WTC11 (cell line): Measurements from ENCODE around the gene SELPLG. TPM values are rescaled to one million over a fixed set of nuclear protein-coding genes. Genes with fewer than 3 reads are reported as not detected.

Experiments
- ATAC-seq: fragments of 200-7000 bp; cut with Tn5 transposase; 2 replicates; pipeline ENCODE4 v1.10.0; 2021; ENCODE audit warnings: mild to moderate bottlenecking, moderate library complexity
- CTCF ChIA-PET: fragments of 300-600 bp; sonication (Branson Sonifier 250); formaldehyde crosslinking; loops from one replicate; lab custom pipeline; 2021; ENCODE audit warnings: antibody characterized with exemption; lab: Charles Lee
- POLR2A ChIA-PET: fragments of 350-600 bp; sonication (Branson Sonifier 250); formaldehyde crosslinking; loops from one replicate; lab custom pipeline; 2021; ENCODE audit warnings: antibody characterized with exemption; lab: Charles Lee
- DNase-seq: peaks from one replicate; pipeline ENCODE4 v3.0.0; 2021; ENCODE audit warnings: low spot score
- H3K27ac Mint-ChIP-seq: 2 replicates; pipeline ENCODE4 v1.8.0; 2021; ENCODE audit warnings: mixed read lengths
- H3K27me3 Mint-ChIP-seq: 2 replicates; pipeline ENCODE4 v1.8.0; 2021; ENCODE audit warnings: low read depth, mild to moderate bottlenecking, moderate library complexity, mixed read lengths
- H3K36me3 Mint-ChIP-seq: 2 replicates; pipeline ENCODE4 v1.8.0; 2021; ENCODE audit warnings: mixed read lengths
- H3K4me1 Mint-ChIP-seq: 2 replicates; pipeline ENCODE4 v1.8.0; 2022; ENCODE audit warnings: mixed read lengths
- H3K4me3 Mint-ChIP-seq: 2 replicates; pipeline ENCODE4 v1.8.0; 2021; ENCODE audit warnings: mild to moderate bottlenecking, moderate library complexity, mixed read lengths
- H3K9me3 Mint-ChIP-seq: 2 replicates; pipeline ENCODE4 v1.8.0; 2021; ENCODE audit warnings: mixed read lengths
- CTCF ChIP-seq: fragments of 200-600 bp; IDR thresholded peaks from 2 replicates; pipeline ENCODE4 v1.8.0; 2022; ENCODE audit warnings: antibody characterized with exemption
- E2F1 ChIP-seq: sonication (generic); formaldehyde crosslinking; IDR thresholded peaks from 2 replicates; pipeline ENCODE4 v1.8.0; 2022; ENCODE audit warnings: mild to moderate bottlenecking, missing genetic modification reagents
- IRF1 ChIP-seq: sonication (generic); formaldehyde crosslinking; IDR thresholded peaks from 2 replicates; pipeline ENCODE4 v1.8.0; 2023; ENCODE audit warnings: missing genetic modification reagents
- MAX ChIP-seq: sonication (generic); formaldehyde crosslinking; IDR thresholded peaks from 2 replicates; pipeline ENCODE4 v1.8.0; 2022; ENCODE audit warnings: mild to moderate bottlenecking, missing genetic modification reagents
- NR2C2 ChIP-seq: sonication (generic); formaldehyde crosslinking; IDR thresholded peaks from 2 replicates; pipeline ENCODE4 v1.8.0; 2022; ENCODE audit warnings: mild to moderate bottlenecking, missing genetic modification reagents
- OVOL2 ChIP-seq: fragments of 250-450 bp; sonication (Bioruptor Pico); IDR thresholded peaks from 2 replicates; pipeline ENCODE4 v1.9.0; 2021; ENCODE audit warnings: mild to moderate bottlenecking, borderline replicate concordance
- ZBTB43 ChIP-seq: sonication (generic); formaldehyde crosslinking; IDR thresholded peaks from 2 replicates; pipeline ENCODE4 v1.8.1; 2023; ENCODE audit warnings: mild to moderate bottlenecking, missing genetic modification reagents
- total RNA-seq: library from RNA; stranded (reverse); gene quantifications from 3 replicates; pipeline ENCODE4 v1.2.3, GENCODE V29; 2021
- TF ChIP-seq, protein P1 (sequence below): sonication (generic); formaldehyde crosslinking; IDR thresholded peaks from 2 replicates; pipeline ENCODE4 v1.8.1; 2023; ENCODE audit warnings: mild to moderate bottlenecking, missing genetic modification reagents
- TF ChIP-seq, protein P2 (sequence below): sonication (generic); formaldehyde crosslinking; conservative IDR thresholded peaks from 2 replicates; pipeline ENCODE4 v1.8.1; 2023; ENCODE audit warnings: mild to moderate bottlenecking, low read depth, missing genetic modification reagents, moderate library complexity

Gene SELPLG
- total RNA-seq, 1 experiment from 2014 or later, result 0.46 TPM

- TF ChIP-seq, protein P1, sequence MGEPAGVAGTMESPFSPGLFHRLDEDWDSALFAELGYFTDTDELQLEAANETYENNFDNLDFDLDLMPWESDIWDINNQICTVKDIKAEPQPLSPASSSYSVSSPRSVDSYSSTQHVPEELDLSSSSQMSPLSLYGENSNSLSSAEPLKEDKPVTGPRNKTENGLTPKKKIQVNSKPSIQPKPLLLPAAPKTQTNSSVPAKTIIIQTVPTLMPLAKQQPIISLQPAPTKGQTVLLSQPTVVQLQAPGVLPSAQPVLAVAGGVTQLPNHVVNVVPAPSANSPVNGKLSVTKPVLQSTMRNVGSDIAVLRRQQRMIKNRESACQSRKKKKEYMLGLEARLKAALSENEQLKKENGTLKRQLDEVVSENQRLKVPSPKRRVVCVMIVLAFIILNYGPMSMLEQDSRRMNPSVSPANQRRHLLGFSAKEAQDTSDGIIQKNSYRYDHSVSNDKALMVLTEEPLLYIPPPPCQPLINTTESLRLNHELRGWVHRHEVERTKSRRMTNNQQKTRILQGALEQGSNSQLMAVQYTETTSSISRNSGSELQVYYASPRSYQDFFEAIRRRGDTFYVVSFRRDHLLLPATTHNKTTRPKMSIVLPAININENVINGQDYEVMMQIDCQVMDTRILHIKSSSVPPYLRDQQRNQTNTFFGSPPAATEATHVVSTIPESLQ (CRISPR knock-in tag), result no peak
- no peak for TF ChIP-seq E2F1 (CRISPR knock-in tag)
These were observed 20.9 kb downstream of the SELPLG start (continued) for GRCh38 chr12:108612788-108613282.

GRCh38 chr12:108611884-108612415 is 21.7 kb downstream of the SELPLG start:
- Mint-ChIP-seq H3K4me3 (no peak overlapping the region), H3K27me3 (peaks cover 2% of the 10 kb centered on the region; the same call in 1 of the 2 replicates), H3K4me1 (peaks cover 19% of the 10 kb centered on the region), H3K27ac (no peak overlapping the region), H3K36me3 (no peaks in the 10 kb centered on the region), H3K9me3 (peaks cover 13% of the 10 kb centered on the region)
- POLR2A ChIA-PET, result interaction anchor here (0.7 to 1.2 kb wide), 2 partner anchors 49 to 190 kb away, joined by 3 to 4 read pairs; partner anchors contain the start of gene ISCU
- DNase-seq, result peak; percentile 78
- CTCF ChIA-PET, result interaction anchor here (1.0 to 1.9 kb wide), 11 partner anchors 8 to 192 kb away, joined by 3 to 9 read pairs (median 3); no protein-coding TSS in a partner anchor
- ATAC-seq, result peak; percentile 65
- TF ChIP-seq NR2C2 (CRISPR knock-in tag), result no peak
- TF ChIP-seq MAX (CRISPR knock-in tag), result peak; percentile 60; the same call in 1 of the 2 replicates
- peak; percentile 71 for TF ChIP-seq CTCF
- TF ChIP-seq, protein P2, sequence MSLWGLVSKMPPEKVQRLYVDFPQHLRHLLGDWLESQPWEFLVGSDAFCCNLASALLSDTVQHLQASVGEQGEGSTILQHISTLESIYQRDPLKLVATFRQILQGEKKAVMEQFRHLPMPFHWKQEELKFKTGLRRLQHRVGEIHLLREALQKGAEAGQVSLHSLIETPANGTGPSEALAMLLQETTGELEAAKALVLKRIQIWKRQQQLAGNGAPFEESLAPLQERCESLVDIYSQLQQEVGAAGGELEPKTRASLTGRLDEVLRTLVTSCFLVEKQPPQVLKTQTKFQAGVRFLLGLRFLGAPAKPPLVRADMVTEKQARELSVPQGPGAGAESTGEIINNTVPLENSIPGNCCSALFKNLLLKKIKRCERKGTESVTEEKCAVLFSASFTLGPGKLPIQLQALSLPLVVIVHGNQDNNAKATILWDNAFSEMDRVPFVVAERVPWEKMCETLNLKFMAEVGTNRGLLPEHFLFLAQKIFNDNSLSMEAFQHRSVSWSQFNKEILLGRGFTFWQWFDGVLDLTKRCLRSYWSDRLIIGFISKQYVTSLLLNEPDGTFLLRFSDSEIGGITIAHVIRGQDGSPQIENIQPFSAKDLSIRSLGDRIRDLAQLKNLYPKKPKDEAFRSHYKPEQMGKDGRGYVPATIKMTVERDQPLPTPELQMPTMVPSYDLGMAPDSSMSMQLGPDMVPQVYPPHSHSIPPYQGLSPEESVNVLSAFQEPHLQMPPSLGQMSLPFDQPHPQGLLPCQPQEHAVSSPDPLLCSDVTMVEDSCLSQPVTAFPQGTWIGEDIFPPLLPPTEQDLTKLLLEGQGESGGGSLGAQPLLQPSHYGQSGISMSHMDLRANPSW (CRISPR knock-in tag), result no peak

- TF ChIP-seq IRF1 (CRISPR knock-in tag), result no peak
- TF ChIP-seq OVOL2 (CRISPR knock-in tag), result no peak
- TF ChIP-seq ZBTB43 (CRISPR knock-in tag), result no peak
- DNase-seq, result no peak
- H3K9me3 Mint-ChIP-seq, result peaks cover 6% of the 10 kb centered on the region
- ATAC-seq, result no peak
- H3K36me3 Mint-ChIP-seq, result no peaks in the 10 kb centered on the region
- CTCF ChIA-PET, result interaction anchor here (0.9 to 2.5 kb wide), 4 partner anchors 8 to 55 kb away, joined by 3 to 7 read pairs (median 4); no protein-coding TSS in a partner anchor
- H3K4me3 Mint-ChIP-seq, result no peak overlapping the region
- POLR2A ChIA-PET, result interaction anchor here (1.2 kb wide), 1 partner anchor 49 kb away, joined by 3 read pairs; the partner anchor contains the start of gene ISCU
- H3K27me3 Mint-ChIP-seq, result peaks cover 2% of the 10 kb centered on the region; the same call in 1 of the 2 replicates
- no peak overlapping the region for H3K27ac Mint-ChIP-seq
- H3K4me1 Mint-ChIP-seq, result peaks cover 15% of the 10 kb centered on the region
These were observed 22.7 kb downstream of the SELPLG start for GRCh38 chr12:108610856-108611605.
